Measurements from ENCODE around the gene SSR3. TPM values are rescaled to one million over a fixed set of nuclear protein-coding genes. Genes with fewer than 3 reads are reported as not detected.

SSR3 gene
- total RNA-seq, 1 experiment from 2014 or later: 177 TPM

DNA sequence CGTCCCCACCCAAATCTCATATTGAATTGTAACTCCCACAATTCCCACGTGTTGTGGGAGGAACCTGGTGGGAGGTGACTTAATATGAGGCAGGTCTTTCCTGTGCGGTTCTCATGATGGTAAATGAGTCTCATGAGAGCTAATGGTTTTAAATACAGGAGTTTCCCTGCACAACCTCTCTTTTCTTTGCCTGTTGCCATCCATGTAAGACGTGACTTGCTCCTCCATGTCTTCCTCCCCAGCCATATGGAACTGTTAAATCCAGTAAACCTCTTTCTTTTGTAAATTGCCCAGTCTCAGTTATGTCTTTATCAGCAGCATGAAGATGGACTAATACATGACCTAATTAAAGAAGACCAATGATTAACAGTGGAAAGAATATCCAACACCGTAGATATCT lies 56.6 kb downstream of the SSR3 start:
- Histone ChIP-seq H3K27ac (ENCODE audit: low read depth, low read length) (no peak overlapping the region), H3K79me2 (ENCODE audit: insufficient read depth, low read length) (no peaks in the 10 kb centered on the region), H2AFZ (ENCODE audit: low read depth, low read length, poor library complexity, severe bottlenecking) (no peak overlapping the region), H3K9me3 (ENCODE audit: control insufficient read depth in 1 of 2, insufficient read depth in 1 of 2, low read depth in 1 of 2, low read length in 2 of 2) (no peaks in the 10 kb centered on the region), H3K4me1 (ENCODE audit: control insufficient read depth in 1 of 2, insufficient read depth in 2 of 2, low read length in 2 of 2) (no peaks in the 10 kb centered on the region), H3K4me2 (ENCODE audit: low read length) (no peak overlapping the region), H3K9ac (ENCODE audit: low read length) (no peak overlapping the region), H3K36me3 (ENCODE audit: control insufficient read depth in 1 of 2, insufficient read depth in 2 of 2, low read length in 2 of 2) (no peaks in the 10 kb centered on the region), H4K20me1 (ENCODE audit: insufficient read depth) (no peaks in the 10 kb centered on the region), H3K9me2 (ENCODE audit: insufficient read depth) (no peaks in the 10 kb centered on the region), H3K27me3 (ENCODE audit: insufficient read depth, low read length) (no peaks in the 10 kb centered on the region), H3K4me3 (replicated peaks in 1 of 2; ENCODE audit: low read depth in 1 of 2, low read length in 2 of 2) (no peak overlapping the region)
- no peak for ATAC-seq
- DNase-seq (ENCODE audit: low read depth, low spot score): no peak
- RAD21 ChIA-PET (ENCODE audit: low non-redundant PET in 1 of 2, low total read pairs in 2 of 2, uncharacterized antibody in 2 of 2, unreplicated experiment in 2 of 2): no interaction called here
- intact Hi-C loops (cut with micrococcal nuclease): no loop called here
- POLR2A ChIA-PET: no interaction called here
- CTCF ChIA-PET: no interaction called here
- BruUV-seq (replicated peaks): no TSS peak
- TF ChIP-seq SIN3A (IDR thresholded peaks at IDR 0.05; ENCODE audit: low read depth) (no peak), EZH2phosphoT487 (IDR thresholded peaks at IDR 0.05; ENCODE audit: borderline replicate concordance) (no peak), SP1 (IDR thresholded peaks at IDR 0.05; ENCODE audit: low read depth) (no peak), CBX3 (IDR thresholded peaks at IDR 0.05; ENCODE audit: low read depth) (no peak), TCF7L2 (IDR thresholded peaks at IDR 0.05; ENCODE audit: borderline replicate concordance, extremely low read depth, insufficient read depth, insufficient read length) (no peak), POLR2A (IDR thresholded peaks at IDR 0.05; ENCODE audit: borderline replicate concordance, extremely low read depth, insufficient read depth, insufficient read length) (no peak)

DNA sequence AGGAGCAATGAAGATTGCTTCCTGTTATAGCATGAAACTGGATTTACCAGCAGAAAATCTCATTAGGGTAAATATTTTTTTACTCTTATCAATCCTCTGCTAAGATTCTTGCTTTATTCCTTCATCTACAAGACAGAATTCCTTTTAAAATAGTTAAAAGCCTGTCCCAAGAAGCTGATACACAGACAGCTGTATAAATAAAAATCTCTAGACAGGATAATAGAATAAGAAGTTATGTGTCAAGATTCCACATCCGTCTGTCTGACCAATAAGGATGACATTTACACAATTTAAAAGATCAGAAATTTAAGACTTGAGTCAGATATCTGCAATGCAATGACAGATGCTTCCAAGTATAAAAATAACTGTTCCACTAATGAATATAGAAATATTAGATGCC lies 57.6 kb downstream of the SSR3 start:
- POLR2A ChIA-PET: no interaction called here
- H3K4me3 ChIP-seq (replicated peaks in 1 of 2; ENCODE audit: low read depth in 1 of 2, low read length in 2 of 2): no peak overlapping the region

More for the DNA sequence above, 57.6 kb downstream of the SSR3 start:
- TF ChIP-seq EZH2 (IDR thresholded peaks at IDR 0.05) (no peak), EZH2phosphoT487 (IDR thresholded peaks at IDR 0.05; ENCODE audit: borderline replicate concordance) (no peak), TCF7L2 (IDR thresholded peaks at IDR 0.05; ENCODE audit: borderline replicate concordance, extremely low read depth, insufficient read depth, insufficient read length) (no peak), RAD21 (IDR thresholded peaks at IDR 0.05; ENCODE audit: low read depth) (no peak), YY1 (IDR thresholded peaks at IDR 0.05; ENCODE audit: extremely low read depth, insufficient replicate concordance, low read depth, low read length) (no peak), EGR1 (IDR thresholded peaks at IDR 0.05; ENCODE audit: low read depth) (no peak), SIN3A (IDR thresholded peaks at IDR 0.05; ENCODE audit: low read depth) (no peak), POLR2A (IDR thresholded peaks at IDR 0.05; ENCODE audit: borderline replicate concordance, extremely low read depth, insufficient read depth, insufficient read length) (no peak), SP1 (IDR thresholded peaks at IDR 0.05; ENCODE audit: low read depth) (no peak), ZFX (IDR thresholded peaks at IDR 0.05) (no peak), SRF (IDR thresholded peaks at IDR 0.05; ENCODE audit: low read depth) (no peak)
- TF ChIP-seq, protein P1, sequence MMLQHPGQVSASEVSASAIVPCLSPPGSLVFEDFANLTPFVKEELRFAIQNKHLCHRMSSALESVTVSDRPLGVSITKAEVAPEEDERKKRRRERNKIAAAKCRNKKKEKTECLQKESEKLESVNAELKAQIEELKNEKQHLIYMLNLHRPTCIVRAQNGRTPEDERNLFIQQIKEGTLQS (IDR thresholded peaks at IDR 0.05): no peak
- TF ChIP-seq, protein P2, sequence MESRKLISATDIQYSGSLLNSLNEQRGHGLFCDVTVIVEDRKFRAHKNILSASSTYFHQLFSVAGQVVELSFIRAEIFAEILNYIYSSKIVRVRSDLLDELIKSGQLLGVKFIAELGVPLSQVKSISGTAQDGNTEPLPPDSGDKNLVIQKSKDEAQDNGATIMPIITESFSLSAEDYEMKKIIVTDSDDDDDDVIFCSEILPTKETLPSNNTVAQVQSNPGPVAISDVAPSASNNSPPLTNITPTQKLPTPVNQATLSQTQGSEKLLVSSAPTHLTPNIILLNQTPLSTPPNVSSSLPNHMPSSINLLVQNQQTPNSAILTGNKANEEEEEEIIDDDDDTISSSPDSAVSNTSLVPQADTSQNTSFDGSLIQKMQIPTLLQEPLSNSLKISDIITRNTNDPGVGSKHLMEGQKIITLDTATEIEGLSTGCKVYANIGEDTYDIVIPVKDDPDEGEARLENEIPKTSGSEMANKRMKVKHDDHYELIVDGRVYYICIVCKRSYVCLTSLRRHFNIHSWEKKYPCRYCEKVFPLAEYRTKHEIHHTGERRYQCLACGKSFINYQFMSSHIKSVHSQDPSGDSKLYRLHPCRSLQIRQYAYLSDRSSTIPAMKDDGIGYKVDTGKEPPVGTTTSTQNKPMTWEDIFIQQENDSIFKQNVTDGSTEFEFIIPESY (IDR thresholded peaks at IDR 0.05; ENCODE audit: extremely low read depth, insufficient replicate concordance, low read length): no peak
- BruUV-seq (replicated peaks): no TSS peak
- Histone ChIP-seq H3K27ac (ENCODE audit: low read depth, low read length) (no peak overlapping the region), H3K9me3 (ENCODE audit: control insufficient read depth in 1 of 2, insufficient read depth in 1 of 2, low read depth in 1 of 2, low read length in 2 of 2) (no peaks in the 10 kb centered on the region), H4K20me1 (ENCODE audit: insufficient read depth) (no peaks in the 10 kb centered on the region), H3K9me2 (ENCODE audit: insufficient read depth) (no peaks in the 10 kb centered on the region), H3K4me1 (ENCODE audit: control insufficient read depth in 1 of 2, insufficient read depth in 2 of 2, low read length in 2 of 2) (no peaks in the 10 kb centered on the region), H3K4me2 (ENCODE audit: low read length) (no peak overlapping the region), H2AFZ (ENCODE audit: low read depth, low read length, poor library complexity, severe bottlenecking) (no peak overlapping the region), H3K27me3 (ENCODE audit: insufficient read depth, low read length) (no peaks in the 10 kb centered on the region), H3K36me3 (ENCODE audit: control insufficient read depth in 1 of 2, insufficient read depth in 2 of 2, low read length in 2 of 2) (no peaks in the 10 kb centered on the region), H3K9ac (ENCODE audit: low read length) (no peak overlapping the region), H3K79me2 (ENCODE audit: insufficient read depth, low read length) (no peaks in the 10 kb centered on the region)
- intact Hi-C loops (cut with micrococcal nuclease): no loop called here
- CTCF ChIA-PET: no interaction called here
- RAD21 ChIA-PET (ENCODE audit: low non-redundant PET in 1 of 2, low total read pairs in 2 of 2, uncharacterized antibody in 2 of 2, unreplicated experiment in 2 of 2): no interaction called here
- DNase-seq (ENCODE audit: low read depth, low spot score) (no peak), ATAC-seq (no peak)

Measured in HCT116 (cell line).